GM19324 (cell line): ENCODE data around the gene SUFU.
"Not testable (repeated sequence)": the region's sequence is repeated elsewhere in the genome, so short reads cannot be mapped to it uniquely, and the experiment has no call there.

Source experiments
- ATAC-seq: cut with Tn5 transposase; IDR thresholded peaks from one replicate; pipeline ENCODE4 v1.9.1; 2021; ENCODE audit warnings: mild to moderate bottlenecking, moderate library complexity; ENCODE audit not compliant: unreplicated experiment, low FRiP score

The SUFU gene

GRCh38 chr10:102665904-102666509 lies 162.2 kb downstream of the SUFU start:
- ATAC-seq, result no peak

GRCh38 chr10:102667411-102667810 lies 163.6 kb downstream of the SUFU start:
- ATAC-seq, result not testable (repeated sequence)

GRCh38 chr10:102668326-102669107 lies 164.7 kb downstream of the SUFU start:
- no peak for ATAC-seq

- no peak for ATAC-seq
Observed at GRCh38 chr10:102669206-102670064, 165.7 kb downstream of the SUFU start.

GRCh38 chr10:102670065-102670670 lies 166.4 kb downstream of the SUFU start:
- no peak for ATAC-seq

GRCh38 chr10:102670871-102671434 lies 167.2 kb downstream of the SUFU start:
- no peak for ATAC-seq

GRCh38 chr10:102673236-102673818 lies 169.6 kb downstream of the SUFU start:
- no peak for ATAC-seq

- ATAC-seq, result no peak
Observed at GRCh38 chr10:102673819-102674511, 170.2 kb downstream of the SUFU start.

GRCh38 chr10:102674566-102674965 lies 170.8 kb downstream of the SUFU start:
- ATAC-seq, result no peak

GRCh38 chr10:102675011-102675665 lies 171.4 kb downstream of the SUFU start:
- ATAC-seq, result no peak

- no peak for ATAC-seq
Observed at GRCh38 chr10:102675666-102676533, 172.1 kb downstream of the SUFU start.

GRCh38 chr10:102676534-102677315 lies 173.0 kb downstream of the SUFU start:
- ATAC-seq, result no peak

- no peak for ATAC-seq
Observed at GRCh38 chr10:102677331-102678067, 173.7 kb downstream of the SUFU start.

- no peak for ATAC-seq
Observed at GRCh38 chr10:102678068-102678400, 174.3 kb downstream of the SUFU start.

- no peak for ATAC-seq
Observed at GRCh38 chr10:102678842-102679289, 175.1 kb downstream of the SUFU start.

- no peak for ATAC-seq
Observed at GRCh38 chr10:102679596-102679995, 175.8 kb downstream of the SUFU start.

GRCh38 chr10:102681696-102682095 lies 177.9 kb downstream of the SUFU start:
- no peak for ATAC-seq
